Neural progenitor cell (in vitro differentiated cells): ENCODE measurements around the gene MAN1A1. TPM values are rescaled to one million over a fixed set of nuclear protein-coding genes. Genes with fewer than 3 reads are reported as not detected.

Source experiments
- DNase-seq: peaks from one replicate; pipeline ENCODE4 v3.0.0-alpha.2; 2016; ENCODE audit warnings: low spot score
- H2AFZ ChIP-seq: fragments of 200-600 bp; sonication (generic); replicated peaks from 2 replicates; pipeline ENCODE4 v1.6.1; 2016; ENCODE audit warnings: antibody characterized with exemption
- H3F3A ChIP-seq: fragments of 200-600 bp; sonication (generic); 2 replicates; pipeline ENCODE4 v1.6.1; 2016; ENCODE audit warnings: antibody characterized with exemption, low read depth
- H3K27ac ChIP-seq: fragments of 200-600 bp; sonication (generic); 2 replicates; pipeline ENCODE4 v1.5.1; 2016; ENCODE audit warnings: mild to moderate bottlenecking
- H3K27me3 ChIP-seq: fragments of 200-600 bp; sonication (generic); 2 replicates; pipeline ENCODE4 v1.6.1; 2016; ENCODE audit warnings: mild to moderate bottlenecking, moderate library complexity
- H3K36me3 ChIP-seq: fragments of 200-600 bp; sonication (generic); 2 replicates; pipeline ENCODE4 v1.5.1; 2016
- H3K4me1 ChIP-seq: fragments of 200-600 bp; sonication (generic); 2 replicates; pipeline ENCODE4 v1.6.1; 2016; ENCODE audit warnings: mixed run types
- H3K4me2 ChIP-seq: fragments of 200-600 bp; sonication (generic); 2 replicates; pipeline ENCODE4 v1.6.1; 2016
- H3K4me3 ChIP-seq: fragments of 200-600 bp; sonication (generic); 2 replicates; pipeline ENCODE4 v1.5.1; 2016
- H3K79me2 ChIP-seq: fragments of 200-600 bp; sonication (generic); 2 replicates; pipeline ENCODE4 v1.6.1; 2016; ENCODE audit warnings: low read depth
- H3K9ac ChIP-seq: fragments of 200-600 bp; sonication (generic); 2 replicates; pipeline ENCODE4 v1.6.1; 2016
- H3K9me3 ChIP-seq: fragments of 200-600 bp; sonication (generic); 2 replicates; pipeline ENCODE4 v1.5.1; 2016; ENCODE audit warnings: low read depth
- H4K20me1 ChIP-seq: fragments of 200-600 bp; sonication (generic); 2 replicates; pipeline ENCODE4 v1.6.1; 2016; ENCODE audit warnings: low read depth
- H3K27ac Mint-ChIP-seq: 3 replicates; pipeline ENCODE4 v1.8.0; 2021; ENCODE audit warnings: mixed read lengths
- H3K27me3 Mint-ChIP-seq: 2 replicates; pipeline ENCODE4 v1.8.0; 2022; ENCODE audit warnings: low read depth, mild to moderate bottlenecking, inconsistent platforms, moderate library complexity, mixed read lengths; ENCODE audit not compliant: insufficient read depth
- H3K36me3 Mint-ChIP-seq: 3 replicates; pipeline ENCODE4 v1.8.0; 2021; ENCODE audit warnings: mixed read lengths
- H3K4me1 Mint-ChIP-seq: 3 replicates; pipeline ENCODE4 v1.8.0; 2021; ENCODE audit warnings: mixed read lengths
- H3K4me3 Mint-ChIP-seq: 3 replicates; pipeline ENCODE4 v1.8.0; 2021; ENCODE audit warnings: mild to moderate bottlenecking, moderate library complexity, mixed read lengths
- H3K9me3 Mint-ChIP-seq: 3 replicates; pipeline ENCODE4 v1.8.0; 2020; ENCODE audit warnings: mixed read lengths
- EZH2 ChIP-seq: fragments of 200-600 bp; sonication (generic); IDR thresholded peaks from 2 replicates; pipeline ENCODE4 v1.6.1; 2017; ENCODE audit warnings: antibody characterized with exemption, mild to moderate bottlenecking, moderate library complexity
- EZH2phosphoT487 ChIP-seq: fragments of 200-600 bp; sonication (generic); IDR thresholded peaks from 2 replicates; pipeline ENCODE4 v1.6.1; 2017; ENCODE audit warnings: antibody characterized with exemption
- total RNA-seq: library from RNA; depleted of rRNA; stranded (reverse); fragments of >200 nt; gene quantifications from 2 replicates; pipeline ENCODE4 v1.2.3, GENCODE V29; 2015; ENCODE audit warnings: low replicate concordance
- TF ChIP-seq, protein P1 (sequence below): fragments of 200-600 bp; sonication (generic); IDR thresholded peaks from 2 replicates; pipeline ENCODE4 v1.5.1; 2017; ENCODE audit warnings: antibody characterized with exemption, mild to moderate bottlenecking

MAN1A1 gene
- total RNA-seq, 1 donor from 2014 or later: 5.2 TPM

DNA sequence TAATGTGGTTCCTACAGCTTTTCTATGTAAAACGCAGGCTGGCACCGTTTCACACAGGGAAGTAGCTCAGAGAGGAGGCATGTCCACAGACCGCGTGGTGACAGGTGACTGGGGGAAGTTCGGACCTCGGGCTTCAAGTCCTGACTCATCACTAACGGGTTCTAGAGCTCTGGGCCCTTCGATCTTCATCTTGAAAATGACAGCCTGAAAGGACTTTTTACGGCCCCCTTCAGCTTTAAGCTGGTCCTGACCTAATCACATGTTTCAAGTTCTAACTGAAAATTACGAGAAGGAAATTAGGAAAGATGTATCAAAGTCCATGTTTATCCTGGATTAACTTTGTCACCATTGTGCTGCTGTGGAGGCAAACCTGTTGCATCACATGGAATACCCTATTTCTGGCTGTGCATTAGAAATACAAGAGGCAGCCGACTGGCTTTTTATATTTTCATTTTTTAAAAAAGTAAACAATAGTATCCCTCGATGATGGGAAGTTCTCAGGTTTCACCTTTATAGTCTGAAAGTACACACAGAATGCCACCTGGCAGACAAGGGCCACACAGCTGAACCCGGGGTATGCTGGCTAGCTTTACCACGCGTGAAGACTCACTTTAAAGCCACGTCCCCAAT is 2.0 kb downstream of the MAN1A1 start:
- no peak for TF ChIP-seq EZH2phosphoT487
- TF ChIP-seq EZH2: no peak
- TF ChIP-seq, protein P1, sequence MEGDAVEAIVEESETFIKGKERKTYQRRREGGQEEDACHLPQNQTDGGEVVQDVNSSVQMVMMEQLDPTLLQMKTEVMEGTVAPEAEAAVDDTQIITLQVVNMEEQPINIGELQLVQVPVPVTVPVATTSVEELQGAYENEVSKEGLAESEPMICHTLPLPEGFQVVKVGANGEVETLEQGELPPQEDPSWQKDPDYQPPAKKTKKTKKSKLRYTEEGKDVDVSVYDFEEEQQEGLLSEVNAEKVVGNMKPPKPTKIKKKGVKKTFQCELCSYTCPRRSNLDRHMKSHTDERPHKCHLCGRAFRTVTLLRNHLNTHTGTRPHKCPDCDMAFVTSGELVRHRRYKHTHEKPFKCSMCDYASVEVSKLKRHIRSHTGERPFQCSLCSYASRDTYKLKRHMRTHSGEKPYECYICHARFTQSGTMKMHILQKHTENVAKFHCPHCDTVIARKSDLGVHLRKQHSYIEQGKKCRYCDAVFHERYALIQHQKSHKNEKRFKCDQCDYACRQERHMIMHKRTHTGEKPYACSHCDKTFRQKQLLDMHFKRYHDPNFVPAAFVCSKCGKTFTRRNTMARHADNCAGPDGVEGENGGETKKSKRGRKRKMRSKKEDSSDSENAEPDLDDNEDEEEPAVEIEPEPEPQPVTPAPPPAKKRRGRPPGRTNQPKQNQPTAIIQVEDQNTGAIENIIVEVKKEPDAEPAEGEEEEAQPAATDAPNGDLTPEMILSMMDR: no peak
- no peaks in the 10 kb centered on the region for H3K9me3 ChIP-seq
- no peaks in the 10 kb centered on the region for H3K79me2 ChIP-seq
- Mint-ChIP-seq H3K9me3 (no peaks in the 10 kb centered on the region), H3K36me3 (peaks cover 2% of the 10 kb centered on the region), H3K4me3 (peak overlapping the region; percentile 87), H3K27ac (peak overlapping the region; percentile 67), H3K27me3 (peaks cover 3% of the 10 kb centered on the region), H3K4me1 (peaks cover 21% of the 10 kb centered on the region)
- H3K9ac ChIP-seq: no peak overlapping the region
- no peak for DNase-seq
- peaks cover 9% of the 10 kb centered on the region for H3F3A ChIP-seq
- H4K20me1 ChIP-seq: peaks cover 15% of the 10 kb centered on the region
- peak overlapping the region; percentile 94 for H3K4me2 ChIP-seq
- peaks cover 66% of the 10 kb centered on the region for H3K27me3 ChIP-seq
- no peak overlapping the region for H2AFZ ChIP-seq
- H3K36me3 ChIP-seq: no peaks in the 10 kb centered on the region
- no peak overlapping the region for H3K27ac ChIP-seq
- H3K4me3 ChIP-seq: peak overlapping the region; percentile 89
- peaks cover 7% of the 10 kb centered on the region for H3K4me1 ChIP-seq

DNA sequence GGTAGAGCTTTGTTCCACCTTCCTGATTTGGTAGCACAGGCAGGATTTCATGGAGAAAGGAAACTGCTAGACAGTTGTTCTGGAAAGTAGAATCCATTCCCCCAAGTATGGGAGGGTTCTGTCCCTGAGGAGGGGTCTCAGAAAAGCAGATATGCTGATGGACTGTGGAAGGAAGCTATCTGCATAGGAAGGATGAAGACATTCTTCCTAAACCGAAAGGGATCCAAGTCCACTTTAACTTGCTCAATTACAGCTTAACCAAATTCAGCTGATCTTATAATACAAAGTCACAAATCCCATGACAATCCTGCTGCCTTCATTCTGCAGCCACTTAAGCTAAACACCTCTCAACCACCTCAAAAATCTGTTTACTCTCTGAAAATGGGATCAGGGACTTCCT is 2.6 kb downstream of the MAN1A1 start:
- Histone ChIP-seq H3K4me3 (no peak overlapping the region), H3K79me2 (no peaks in the 10 kb centered on the region), H3K4me1 (peaks cover 7% of the 10 kb centered on the region), H3K9ac (no peak overlapping the region), H3K27me3 (peaks cover 61% of the 10 kb centered on the region), H3K9me3 (no peaks in the 10 kb centered on the region), H3K36me3 (no peaks in the 10 kb centered on the region), H3F3A (peaks cover 9% of the 10 kb centered on the region), H3K27ac (no peak overlapping the region), H4K20me1 (peaks cover 15% of the 10 kb centered on the region), H2AFZ (no peak overlapping the region), H3K4me2 (no peak overlapping the region)
- Mint-ChIP-seq H3K4me3 (peak overlapping the region; percentile 87), H3K9me3 (no peaks in the 10 kb centered on the region), H3K4me1 (peaks cover 21% of the 10 kb centered on the region), H3K27me3 (peaks cover 3% of the 10 kb centered on the region), H3K36me3 (peaks cover 2% of the 10 kb centered on the region), H3K27ac (no peak overlapping the region)
- no peak for TF ChIP-seq EZH2
- TF ChIP-seq, protein P1: no peak
- TF ChIP-seq EZH2phosphoT487: no peak
- DNase-seq: no peak

DNA sequence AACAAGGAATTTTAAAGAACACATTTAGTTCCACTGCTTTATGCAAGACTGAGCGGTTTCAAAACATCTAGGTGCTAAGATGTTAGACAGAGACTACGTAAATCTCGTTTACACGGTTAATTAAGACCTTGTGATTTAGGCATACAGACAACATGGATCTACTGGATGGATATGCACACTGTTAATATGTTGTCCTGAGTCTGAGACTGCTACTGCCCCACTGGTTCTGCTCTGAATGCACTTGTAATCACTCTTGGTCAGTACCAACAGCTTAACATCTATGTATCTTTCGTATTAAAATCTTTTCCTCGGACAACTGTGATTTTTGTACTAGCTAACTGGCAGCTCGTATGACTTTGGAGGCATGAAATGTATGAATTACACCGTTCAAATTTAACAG is 3.1 kb downstream of the MAN1A1 start:
- H3K9me3 Mint-ChIP-seq: no peaks in the 10 kb centered on the region
- DNase-seq: no peak
- Histone ChIP-seq H3K27ac (no peak overlapping the region), H3K36me3 (no peaks in the 10 kb centered on the region), H3K4me2 (no peak overlapping the region), H3F3A (peaks cover 10% of the 10 kb centered on the region), H3K27me3 (peaks cover 56% of the 10 kb centered on the region), H4K20me1 (peaks cover 15% of the 10 kb centered on the region), H2AFZ (no peak overlapping the region), H3K79me2 (no peaks in the 10 kb centered on the region), H3K9ac (no peak overlapping the region), H3K4me3 (no peak overlapping the region), H3K9me3 (no peaks in the 10 kb centered on the region), H3K4me1 (peaks cover 9% of the 10 kb centered on the region)
- peaks cover 3% of the 10 kb centered on the region for H3K27me3 Mint-ChIP-seq
- peaks cover 2% of the 10 kb centered on the region for H3K36me3 Mint-ChIP-seq
- peak overlapping the region; percentile 2 for H3K4me3 Mint-ChIP-seq
- H3K27ac Mint-ChIP-seq: no peak overlapping the region
- TF ChIP-seq EZH2phosphoT487: no peak
- TF ChIP-seq, protein P1: no peak
- TF ChIP-seq EZH2: no peak
- peaks cover 24% of the 10 kb centered on the region for H3K4me1 Mint-ChIP-seq
